Glomerular visceral epithelial cell (primary cell): ENCODE measurements around the gene DUSP7.

ENCODE experiments used
- DNase-seq: peaks from one replicate; pipeline ENCODE4 v3.0.0-alpha.2; 2016; ENCODE audit errors: extremely low spot score

The DUSP7 gene, protein sequence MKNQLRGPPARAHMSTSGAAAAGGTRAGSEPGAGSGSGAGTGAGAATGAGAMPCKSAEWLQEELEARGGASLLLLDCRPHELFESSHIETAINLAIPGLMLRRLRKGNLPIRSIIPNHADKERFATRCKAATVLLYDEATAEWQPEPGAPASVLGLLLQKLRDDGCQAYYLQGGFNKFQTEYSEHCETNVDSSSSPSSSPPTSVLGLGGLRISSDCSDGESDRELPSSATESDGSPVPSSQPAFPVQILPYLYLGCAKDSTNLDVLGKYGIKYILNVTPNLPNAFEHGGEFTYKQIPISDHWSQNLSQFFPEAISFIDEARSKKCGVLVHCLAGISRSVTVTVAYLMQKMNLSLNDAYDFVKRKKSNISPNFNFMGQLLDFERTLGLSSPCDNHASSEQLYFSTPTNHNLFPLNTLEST

GRCh38 chr3:52056521-52056967, at the start of gene DUSP7:
Gene DUSP7 (minus strand): TSS chr3:52056571. CDS start chr3:52056366, 205 bp downstream.
- peak; percentile 62 for DNase-seq

GRCh38 chr3:52104684-52105640, 48.6 kb upstream of the DUSP7 start:
- DNase-seq: no peak

GRCh38 chr3:52102934-52103333, 46.6 kb upstream of the DUSP7 start:
- no peak for DNase-seq

GRCh38 chr3:52099001-52099401, 42.6 kb upstream of the DUSP7 start:
- DNase-seq: peak; percentile 54

- no peak for DNase-seq
Observed at GRCh38 chr3:52097851-52098507, 41.6 kb upstream of the DUSP7 start.

- DNase-seq: peak; percentile 22
Observed at GRCh38 chr3:52095990-52096775, 39.8 kb upstream of the DUSP7 start.

DNA sequence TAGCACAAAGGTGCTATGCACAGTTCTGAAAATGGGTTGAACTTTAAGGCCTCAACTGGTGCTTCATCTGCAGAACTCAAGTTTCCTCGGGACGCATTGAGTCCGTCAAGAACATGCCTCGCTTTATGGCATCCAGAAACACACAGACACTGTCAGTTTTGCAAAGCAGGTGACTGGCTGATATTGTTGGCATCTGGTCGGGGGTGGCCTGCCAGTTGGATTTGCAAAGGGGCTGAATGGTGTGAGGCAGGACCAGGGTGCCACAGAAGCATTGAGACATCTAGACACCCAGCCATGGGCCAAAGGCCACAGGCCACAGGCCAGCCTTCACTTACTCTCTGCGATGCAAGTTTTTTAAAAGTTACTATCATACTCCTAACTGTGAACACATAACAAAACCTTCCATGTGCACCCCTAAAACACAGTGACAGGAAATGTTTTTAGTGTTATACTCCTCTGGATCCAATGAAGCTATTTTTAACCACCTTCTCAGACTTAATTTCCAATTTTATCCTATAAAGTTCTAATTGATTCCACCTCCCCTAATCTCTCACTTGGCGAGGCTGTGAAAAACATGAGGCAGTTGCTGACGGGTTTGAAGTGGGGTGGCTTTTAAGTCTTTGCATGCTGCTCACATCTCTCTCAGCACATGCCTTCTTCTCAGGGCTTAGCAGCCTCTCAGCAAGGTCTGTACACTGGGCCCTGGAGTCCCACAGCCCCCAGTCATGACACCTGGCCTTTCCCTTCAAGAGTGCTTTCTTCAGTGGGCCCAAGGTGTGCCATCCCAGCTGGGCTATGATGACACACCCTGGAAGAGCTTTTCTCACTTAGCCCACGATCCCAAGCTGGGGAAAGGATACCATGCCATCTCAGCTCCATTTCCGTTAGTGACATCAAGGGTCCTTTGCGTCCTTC, 38.5 kb upstream of the DUSP7 start:
- DNase-seq: no peak

GRCh38 chr3:52093756-52094545, 37.6 kb upstream of the DUSP7 start:
- peak; percentile 94 for DNase-seq

- DNase-seq: no peak
Observed at GRCh38 chr3:52092891-52093290, 36.5 kb upstream of the DUSP7 start.

DNA sequence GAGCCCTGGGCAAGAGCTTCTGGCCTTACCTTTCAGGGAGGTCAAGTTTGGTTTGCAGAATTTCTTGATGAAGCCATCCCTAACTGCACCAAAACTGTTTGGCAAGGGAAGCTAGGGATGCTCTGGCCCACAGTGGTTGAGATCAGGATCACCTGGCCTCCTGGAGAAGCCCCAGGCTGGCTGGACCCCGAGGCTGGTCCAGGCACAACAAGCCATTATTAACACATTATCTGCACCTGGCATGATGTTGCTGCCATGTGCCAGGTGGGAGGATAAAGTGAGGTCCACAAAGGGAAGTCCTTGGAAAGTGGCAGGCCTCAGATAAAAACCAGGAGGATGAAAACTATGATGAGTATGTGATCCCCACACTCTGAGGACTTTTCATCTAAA, 35.9 kb upstream of the DUSP7 start:
- no peak for DNase-seq

DNA sequence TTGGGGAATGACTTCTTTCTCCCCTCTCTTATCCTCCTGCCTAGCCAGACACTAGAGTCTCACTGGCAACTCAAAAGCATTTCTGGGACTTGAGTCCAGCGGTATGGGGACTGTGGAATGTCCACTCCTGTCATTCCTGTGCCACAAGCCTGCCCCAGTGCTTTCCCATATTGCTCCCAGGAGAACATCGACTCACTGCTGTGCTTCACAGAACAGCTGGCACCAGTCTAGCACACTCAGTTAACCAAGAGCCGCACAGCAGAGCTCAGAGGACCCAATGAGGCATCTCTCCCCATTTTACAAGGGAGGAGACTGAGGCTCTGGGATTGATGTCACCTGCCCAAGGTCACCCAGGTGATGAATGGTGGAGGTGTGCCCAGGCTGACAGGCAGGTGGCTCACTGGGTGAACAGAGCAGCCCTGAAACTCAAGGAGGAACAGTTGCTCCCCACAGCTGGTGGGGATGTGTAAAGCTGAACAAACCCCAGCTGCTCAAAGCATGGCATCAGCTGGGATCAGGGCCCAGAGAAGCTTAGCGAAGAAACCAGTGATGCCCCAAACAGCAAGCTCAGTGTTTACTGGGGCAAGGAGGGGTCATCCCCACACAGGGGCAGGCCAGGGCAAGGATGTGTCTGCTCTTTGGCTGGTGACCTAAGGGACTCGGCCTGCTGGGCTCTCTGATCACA, 35.4 kb upstream of the DUSP7 start:
- peak; percentile 36 for DNase-seq

- DNase-seq: no peak
Observed at GRCh38 chr3:52090933-52091468, 34.6 kb upstream of the DUSP7 start.

GRCh38 chr3:52090131-52090932, 34.0 kb upstream of the DUSP7 start:
- DNase-seq: peak; percentile 93

- no peak for DNase-seq
Observed at GRCh38 chr3:52089691-52090090, 33.3 kb upstream of the DUSP7 start.

DNA sequence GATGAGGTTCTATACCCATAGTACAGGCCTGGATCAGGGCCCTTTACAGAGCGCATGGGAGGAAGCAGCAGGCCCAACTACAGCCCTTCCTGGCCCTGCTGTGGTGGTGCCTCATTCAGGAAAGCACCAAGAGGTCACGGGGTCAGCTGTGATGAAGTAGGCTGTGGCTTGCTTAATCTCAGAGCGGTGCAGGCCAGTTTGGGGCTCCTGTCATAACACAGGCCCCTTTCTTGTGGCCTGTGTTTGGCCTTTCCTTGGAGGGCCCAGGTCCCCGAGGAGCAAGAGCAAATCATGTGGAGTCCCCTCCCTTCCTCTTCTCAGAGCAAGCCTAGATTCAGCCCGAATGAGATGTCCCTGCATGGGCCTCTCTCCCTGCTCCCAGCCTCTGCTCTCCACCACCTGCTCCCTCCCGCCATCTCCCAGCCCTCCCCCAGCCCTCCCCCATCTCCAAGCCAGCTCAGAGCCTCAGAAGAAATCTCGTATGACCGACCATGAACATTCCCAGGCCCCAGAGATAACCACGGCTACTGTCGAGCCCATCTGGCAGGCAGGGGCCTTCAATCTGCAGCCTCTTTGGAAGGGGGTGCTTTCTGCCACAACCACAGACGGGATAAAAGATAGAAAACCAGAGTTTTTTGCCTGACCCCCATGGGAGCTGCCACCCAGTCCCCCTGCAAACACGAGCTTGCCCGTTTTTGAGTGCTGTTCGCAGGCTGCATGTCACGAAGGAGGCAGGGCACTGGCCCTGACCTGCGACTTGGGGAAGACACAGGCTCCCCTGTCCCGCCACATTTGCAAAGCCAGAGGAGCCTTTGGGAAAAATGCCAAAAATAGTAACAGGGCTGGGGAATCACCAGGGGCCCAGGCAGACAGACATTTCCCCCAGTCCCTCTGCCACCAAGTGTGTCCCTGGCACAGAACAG, 32.3 kb upstream of the DUSP7 start:
- DNase-seq: peak; percentile 36

DNA sequence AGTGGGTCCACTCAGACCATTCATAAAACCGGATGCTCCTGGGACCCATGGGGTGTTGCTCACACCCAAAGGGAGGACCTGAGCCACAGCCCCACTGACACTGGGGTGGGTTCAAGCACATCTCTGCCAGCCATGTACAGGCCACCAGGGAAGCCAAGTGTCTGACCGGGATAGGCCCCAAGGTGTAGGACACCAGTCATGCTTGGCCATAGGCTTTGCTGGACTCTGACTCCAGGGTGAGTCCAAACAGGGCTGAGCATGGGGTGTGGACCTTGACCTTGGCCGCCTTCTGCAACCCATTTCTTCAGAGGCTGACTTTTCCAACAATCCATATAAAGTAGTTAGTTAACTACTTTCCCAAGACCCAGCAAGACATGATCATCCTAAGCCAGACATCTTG, 31.4 kb upstream of the DUSP7 start:
- no peak for DNase-seq
